IMR-90 (cell line): ENCODE results near the gene NFIA. TPM values are rescaled to one million over a fixed set of nuclear protein-coding genes. Genes with fewer than 3 reads are reported as not detected.

Experiments used
- ATAC-seq: fragments of 200-7000 bp; cut with Tn5 transposase; 2 replicates; pipeline ENCODE4 v1.9.1; 2020; ENCODE audit warnings: low read depth, mild to moderate bottlenecking, moderate library complexity
- BruUV-seq: library from RNA; stranded (reverse); fragments of 400-500 nt; replicated peaks from 2 replicates; lab custom pipeline; 2021; lab: Mats Ljungman, UMichigan
- CTCF ChIA-PET: fragments of 300-600 bp; formaldehyde crosslinking; extraction: SDS; loops from one replicate; lab custom pipeline; 2021; ENCODE audit warnings: antibody characterized with exemption; lab: Yijun Ruan, JAX
- POLR2A ChIA-PET: fragments of 300-600 bp; sonication (Branson Sonifier 250); formaldehyde crosslinking; loops from one replicate; lab custom pipeline; 2022; ENCODE audit warnings: antibody characterized with exemption; ENCODE audit not compliant: unreplicated experiment; lab: Charles Lee
- DNase-seq: peaks from one replicate; pipeline ENCODE4 v3.0.0; 2013
- H2AFZ ChIP-seq: replicated peaks from 2 replicates; pipeline ENCODE3; 2013; ENCODE audit warnings: low read length, mild to moderate bottlenecking; ENCODE audit not compliant: poor library complexity
- H2AK5ac ChIP-seq: 2 replicates; pipeline ENCODE4 v1.6.1; 2013; ENCODE audit warnings: low read depth, low read length, inconsistent platforms
- H2AK9ac ChIP-seq: replicated peaks from 2 replicates; pipeline ENCODE3; 2013; ENCODE audit warnings: mild to moderate bottlenecking, low read depth, low read length, moderate library complexity; ENCODE audit not compliant: poor library complexity
- H2BK120ac ChIP-seq: 2 replicates; pipeline ENCODE4 v1.6.1; 2013; ENCODE audit warnings: low read depth, low read length, inconsistent platforms
- H2BK15ac ChIP-seq: 3 replicates; pipeline ENCODE4 v1.6.1; 2013; ENCODE audit warnings: low read depth, low read length, inconsistent platforms
- H2BK20ac ChIP-seq: 2 replicates; pipeline ENCODE4 v1.6.1; 2013; ENCODE audit warnings: low read depth, mild to moderate bottlenecking, inconsistent platforms, low read length, moderate library complexity
- H2BK5ac ChIP-seq: 2 replicates; pipeline ENCODE4 v1.6.1; 2013; ENCODE audit warnings: mild to moderate bottlenecking, low read depth, low read length, inconsistent platforms; ENCODE audit not compliant: poor library complexity, severe bottlenecking
- H3K14ac ChIP-seq: replicated peaks from 2 replicates; pipeline ENCODE4 v1.6.1; 2013; ENCODE audit warnings: low read depth, low read length, inconsistent platforms
- H3K18ac ChIP-seq: 2 replicates; pipeline ENCODE4 v1.6.1; 2013; ENCODE audit warnings: low read depth, low read length, control low read depth
- H3K23ac ChIP-seq: 2 replicates; pipeline ENCODE4 v1.6.1; 2013; ENCODE audit warnings: low read depth, low read length, inconsistent platforms
- H3K27ac ChIP-seq: 2 replicates; pipeline ENCODE4 v1.5.1; 2013; ENCODE audit warnings: mild to moderate bottlenecking, control low read depth, low read length; ENCODE audit not compliant: insufficient read depth
- H3K27me3 ChIP-seq: 2 replicates; pipeline ENCODE4 v1.6.1; 2013; ENCODE audit warnings: low read length; ENCODE audit not compliant: control insufficient read depth, insufficient read depth
- H3K36me3 ChIP-seq: 2 replicates; pipeline ENCODE4 v1.6.1; 2013; ENCODE audit warnings: low read length, mixed read lengths; ENCODE audit not compliant: control insufficient read depth, insufficient read depth
- H3K4ac ChIP-seq: 2 replicates; pipeline ENCODE4 v1.6.1; 2013; ENCODE audit warnings: low read depth, low read length, inconsistent platforms
- H3K4me1 ChIP-seq: 2 replicates; pipeline ENCODE4 v1.6.1; 2013; ENCODE audit warnings: low read length, mixed read lengths; ENCODE audit not compliant: control insufficient read depth, insufficient read depth
- H3K4me2 ChIP-seq: 2 replicates; pipeline ENCODE4 v1.6.1; 2013; ENCODE audit warnings: low read depth, mild to moderate bottlenecking, control low read depth, low read length, moderate library complexity
- H3K4me3 ChIP-seq: 2 replicates; pipeline ENCODE4 v1.5.1; 2013; ENCODE audit warnings: low read depth, mild to moderate bottlenecking, control low read depth, low read length, moderate library complexity; ENCODE audit not compliant: insufficient read depth
- H3K56ac ChIP-seq: 2 replicates; pipeline ENCODE4 v1.6.1; 2013; ENCODE audit warnings: low read length, inconsistent platforms; ENCODE audit not compliant: insufficient read depth; ENCODE audit errors: extremely low read depth
- H3K79me1 ChIP-seq, 2 experiments: 2 replicates each; pipeline ENCODE4 v1.6.1; 2013; ENCODE audit warnings: low read length in 2 of 2, inconsistent platforms in 1 of 2, low read depth in 1 of 2
- H3K9ac ChIP-seq: 2 replicates; pipeline ENCODE4 v1.6.1; 2013; ENCODE audit warnings: low read depth, low read length, control low read depth
- H3K9me1 ChIP-seq: 2 replicates; pipeline ENCODE4 v1.6.1; 2013; ENCODE audit warnings: low read length, inconsistent platforms; ENCODE audit not compliant: insufficient read depth
- H3K9me3 ChIP-seq: 2 replicates; pipeline ENCODE4 v1.6.1; 2013; ENCODE audit warnings: low read length; ENCODE audit not compliant: control insufficient read depth, insufficient read depth
- H4K20me1 ChIP-seq: 2 replicates; pipeline ENCODE4 v1.6.1; 2013; ENCODE audit warnings: low read length, inconsistent platforms; ENCODE audit not compliant: insufficient read depth
- H4K5ac ChIP-seq: 2 replicates; pipeline ENCODE4 v1.6.1; 2013; ENCODE audit warnings: mild to moderate bottlenecking, low read depth, low read length, control low read depth
- H4K8ac ChIP-seq, 2 experiments: 2 replicates each; pipeline ENCODE4 v1.6.1; 2013; ENCODE audit warnings: low read depth in 2 of 2, low read length in 2 of 2, control low read depth in 1 of 2, inconsistent platforms in 1 of 2
- H4K91ac ChIP-seq: 2 replicates; pipeline ENCODE4 v1.6.1; 2013; ENCODE audit warnings: low read depth, low read length, inconsistent platforms; ENCODE audit not compliant: insufficient read depth
- BHLHE40 ChIP-seq: fragments of 150-350 bp; IDR thresholded peaks from 2 replicates; pipeline ENCODE4 v1.6.1; 2016; ENCODE audit warnings: mild to moderate bottlenecking, low read depth, low read length
- CEBPB ChIP-seq: IDR thresholded peaks from 2 replicates; pipeline ENCODE4 v1.6.1; 2012; ENCODE audit warnings: low read depth, low read length, improper control_type of control experiment
- CHD1 ChIP-seq: IDR thresholded peaks from 2 replicates; pipeline ENCODE4 v1.6.1; 2012; ENCODE audit warnings: low read depth, low read length, improper control_type of control experiment
- CTCF ChIP-seq: conservative IDR thresholded peaks from 2 replicates; pipeline ENCODE4 v1.5.1; 2012; ENCODE audit warnings: mild to moderate bottlenecking, low read depth, low read length, improper control_type of control experiment
- FOS ChIP-seq: fragments of 150-350 bp; IDR thresholded peaks from 2 replicates; pipeline ENCODE4 v1.6.1; 2016; ENCODE audit warnings: low read depth, low read length
- MAFK ChIP-seq: IDR thresholded peaks from 2 replicates; pipeline ENCODE4 v1.6.1; 2012; ENCODE audit warnings: low read depth, low read length, improper control_type of control experiment
- POLR2A ChIP-seq: IDR thresholded peaks from 2 replicates; pipeline ENCODE4 v1.6.1; 2012; ENCODE audit warnings: mild to moderate bottlenecking, low read depth, low read length
- RAD21 ChIP-seq: IDR thresholded peaks from 2 replicates; pipeline ENCODE4 v1.6.1; 2012; ENCODE audit warnings: low read length, improper control_type of control experiment
- RFX5 ChIP-seq: IDR thresholded peaks from 2 replicates; pipeline ENCODE4 v1.8.0; 2012; ENCODE audit warnings: low read depth, mild to moderate bottlenecking, low read length, moderate library complexity
- SMC3 ChIP-seq: fragments of 150-350 bp; IDR thresholded peaks from 2 replicates; pipeline ENCODE4 v1.6.1; 2016; ENCODE audit warnings: low read depth, mild to moderate bottlenecking, antibody characterized with exemption, low read length, moderate library complexity
- WGBS, 2 experiments: methylation state at CpG; one replicate each; pipeline versions ENCODE4 v1.1.5 to v1.1.7; 2013; ENCODE audit warnings: missing lambda C conversion rate in 2 of 2; ENCODE audit not compliant: insufficient read length in 1 of 2; ENCODE audit errors: extremely low coverage in 2 of 2; 5-methylcytosine and 5-hydroxymethylcytosine counted together
- dilution Hi-C: fragments of 300-500 bp; cut with HindIII; formaldehyde crosslinking; loops from one replicate; pipeline ENCODE4 v1.14.3; 2018; ENCODE audit warnings: low sequenced_read_pairs; ENCODE audit not compliant: unreplicated experiment
- in situ Hi-C: fragments of 300-500 bp; cut with MboI; formaldehyde crosslinking; loops from 3 replicates; pipeline ENCODE4 v1.14.3; 2019; ENCODE audit warnings: low sequenced_read_pairs, inconsistent platforms, mixed read lengths
- intact Hi-C: fragments of 100-400 bp; cut with micrococcal nuclease; formaldehyde crosslinking; loops from 2 replicates; pipeline ENCODE4 v1.10.0; 2022
- polyA plus RNA-seq, 3 experiments: library from polyadenylated mRNA; depleted of rRNA; stranded (reverse); fragments of >200 nt; gene quantifications; 2 replicates each; pipeline ENCODE4 v1.2.3, GENCODE V29; 2012; ENCODE audit warnings: low replicate concordance in 1 of 3
- total RNA-seq: library from RNA; depleted of rRNA; stranded (reverse); fragments of >200 nt; gene quantifications from 2 replicates; pipeline ENCODE4 v1.2.3, GENCODE V29; 2012
- TF ChIP-seq, protein P1 (sequence below): fragments of 150-350 bp; IDR thresholded peaks from 2 replicates; pipeline ENCODE4 v1.6.1; 2017; ENCODE audit warnings: mild to moderate bottlenecking, antibody characterized with exemption, low read length, low read depth

Gene NFIA
- total and polyA plus RNA-seq, 2 of the 4 experiments (the other 2 are of a cell fraction): 1.6 to 2.2 TPM

GRCh38 chr1:61117283-61117682 is 34.9 kb downstream of the NFIA start:
- dilution Hi-C loops (no loop called here), intact Hi-C loops (no loop called here), in situ Hi-C loops (no loop called here)
- H4K91ac ChIP-seq: no peak overlapping the region
- H3K9ac ChIP-seq: no peak overlapping the region
- no peak overlapping the region for H2AK5ac ChIP-seq
- H4K8ac ChIP-seq: no peak overlapping the region
- no peak overlapping the region for H2BK20ac ChIP-seq
- ATAC-seq (no peak), DNase-seq (no peak)
- WGBS, 2 experiments: no CpG with 5 or more reads among the region's 2 CpGs
- no peak overlapping the region for H3K14ac ChIP-seq
- H3K4ac ChIP-seq: no peak overlapping the region
- no peak overlapping the region for H2BK120ac ChIP-seq
- H2AK9ac ChIP-seq: no peak overlapping the region
- H3K18ac ChIP-seq: no peak overlapping the region
- ChIA-PET POLR2A (no interaction called here), CTCF (no interaction called here)
- H3K9me3 ChIP-seq: no peaks in the 10 kb centered on the region
- no peak overlapping the region for H3K4me2 ChIP-seq
- no peak overlapping the region for H2BK5ac ChIP-seq
- H3K4me3 ChIP-seq: no peak overlapping the region
- no peaks in the 10 kb centered on the region for H3K79me1 ChIP-seq
- H3K27ac ChIP-seq: no peak overlapping the region
- H3K4me1 ChIP-seq: no peaks in the 10 kb centered on the region
- H3K27me3 ChIP-seq: no peaks in the 10 kb centered on the region
- BruUV-seq: no TSS peak
- no peak overlapping the region for H3K23ac ChIP-seq
- H3K9me1 ChIP-seq: peaks cover 4% of the 10 kb centered on the region
- no peak overlapping the region for H4K5ac ChIP-seq
- TF ChIP-seq, protein P1, sequence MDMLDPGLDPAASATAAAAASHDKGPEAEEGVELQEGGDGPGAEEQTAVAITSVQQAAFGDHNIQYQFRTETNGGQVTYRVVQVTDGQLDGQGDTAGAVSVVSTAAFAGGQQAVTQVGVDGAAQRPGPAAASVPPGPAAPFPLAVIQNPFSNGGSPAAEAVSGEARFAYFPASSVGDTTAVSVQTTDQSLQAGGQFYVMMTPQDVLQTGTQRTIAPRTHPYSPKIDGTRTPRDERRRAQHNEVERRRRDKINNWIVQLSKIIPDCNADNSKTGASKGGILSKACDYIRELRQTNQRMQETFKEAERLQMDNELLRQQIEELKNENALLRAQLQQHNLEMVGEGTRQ: no peak
- TF ChIP-seq RFX5 (no peak), CEBPB (no peak), SMC3 (no peak), CHD1 (no peak), BHLHE40 (no peak), POLR2A (no peak), RAD21 (no peak), MAFK (no peak), CTCF (no peak), FOS (no peak)
- no peaks in the 10 kb centered on the region for H4K20me1 ChIP-seq
- H3K36me3 ChIP-seq: no peaks in the 10 kb centered on the region
- no peak overlapping the region for H2BK15ac ChIP-seq
- H2AFZ ChIP-seq: no peak overlapping the region
- no peak overlapping the region for H3K56ac ChIP-seq
